Measurements from ENCODE around the gene CAPZB.

The CAPZB gene

GRCh38 chr1:19343617-19344350, 141.6 kb downstream of the CAPZB start:
- DNase-seq: no peak

GRCh38 chr1:19342894-19343616, 142.3 kb downstream of the CAPZB start:
- no peak for DNase-seq

- no peak for DNase-seq
Measured at GRCh38 chr1:19342062-19342750, 143.1 kb downstream of the CAPZB start.

- DNase-seq: peak; percentile 52 to 64 (median 57)
Measured at GRCh38 chr1:19341201-19342061, 143.9 kb downstream of the CAPZB start.

GRCh38 chr1:19340387-19340937, 144.9 kb downstream of the CAPZB start:
- DNase-seq: no peak

- no peak for DNase-seq
Measured at GRCh38 chr1:19339214-19339861, 146.0 kb downstream of the CAPZB start.

GRCh38 chr1:19338323-19338762, 147.0 kb downstream of the CAPZB start:
- DNase-seq: no peak

- no peak for DNase-seq
Measured at GRCh38 chr1:19337289-19337688, 148.1 kb downstream of the CAPZB start.

- no peak for DNase-seq
Measured at GRCh38 chr1:19336543-19336942, 148.8 kb downstream of the CAPZB start.

- DNase-seq: no peak
Measured at GRCh38 chr1:19333587-19334354, 151.6 kb downstream of the CAPZB start.

- no peak for DNase-seq
Measured at GRCh38 chr1:19332832-19333231, 152.5 kb downstream of the CAPZB start.

- no peak for DNase-seq
Measured at GRCh38 chr1:19331262-19331878, 154.0 kb downstream of the CAPZB start.

GRCh38 chr1:19330449-19331135, 154.7 kb downstream of the CAPZB start:
- DNase-seq: no peak

- no peak for DNase-seq
Measured at GRCh38 chr1:19329611-19330010, 155.7 kb downstream of the CAPZB start.

- no peak for DNase-seq
Measured at GRCh38 chr1:19329188-19329587, 156.2 kb downstream of the CAPZB start.

- no peak for DNase-seq
Measured at GRCh38 chr1:19328486-19328885, 156.9 kb downstream of the CAPZB start.

- no peak for DNase-seq
Measured at GRCh38 chr1:19327736-19328135, 157.6 kb downstream of the CAPZB start.

GRCh38 chr1:19327301-19327700, 158.0 kb downstream of the CAPZB start:
- no peak for DNase-seq

- DNase-seq: no peak
Measured at GRCh38 chr1:19326748-19327065, 158.6 kb downstream of the CAPZB start.
